CD4-positive, alpha-beta T cell (primary cell): ENCODE data around the gene SLC24A3. TPM values are rescaled to one million over a fixed set of nuclear protein-coding genes. Genes with fewer than 3 reads are reported as not detected.

ENCODE experiments used
- ATAC-seq: fragments of 200-7000 bp; cut with Tn5 transposase; one replicate; pipeline ENCODE4 v1.10.0; 2022; ENCODE audit warnings: mild to moderate bottlenecking; ENCODE audit not compliant: poor library complexity
- CTCF ChIA-PET: fragments of 350-600 bp; sonication (Branson Sonifier 250); formaldehyde crosslinking; loops from one replicate; lab custom pipeline; 2021; ENCODE audit warnings: antibody characterized with exemption, inconsistent platforms; lab: Charles Lee
- POLR2A ChIA-PET: fragments of 350-600 bp; sonication (Branson Sonifier 250); formaldehyde crosslinking; loops from one replicate; lab custom pipeline; 2021; ENCODE audit warnings: antibody characterized with exemption, inconsistent platforms; lab: Charles Lee
- DNase-seq, 14 experiments: peaks; one replicate each; pipeline ENCODE4 v3.0.0-alpha.2; 2013 to 2020; ENCODE audit warnings: mixed read lengths in 2 of 14
- H3K27ac ChIP-seq, 2 donors: one replicate each; pipeline versions ENCODE4 v1.5.1 to v1.7.0; 2013; ENCODE audit warnings: low read length in 2 of 2, low read depth in 1 of 2, mild to moderate bottlenecking in 1 of 2
- H3K27me3 ChIP-seq, 2 experiments: 1 replicate in 1 of 2; 2 replicates in 1 of 2; pipeline versions ENCODE4 v1.6.1 to v1.7.0; 2013; ENCODE audit warnings: low read length in 2 of 2, control low read depth in 1 of 2, mild to moderate bottlenecking in 1 of 2, moderate library complexity in 1 of 2; ENCODE audit not compliant: insufficient read depth in 2 of 2, control insufficient read depth in 1 of 2
- H3K36me3 ChIP-seq: one replicate; pipeline ENCODE4 v1.6.1; 2013; ENCODE audit warnings: low read length, control low read depth; ENCODE audit not compliant: insufficient read depth
- H3K4me1 ChIP-seq: one replicate; pipeline ENCODE4 v1.6.1; 2013; ENCODE audit warnings: low read length, control low read depth; ENCODE audit not compliant: insufficient read depth
- H3K4me3 ChIP-seq: one replicate; pipeline ENCODE4 v1.5.1; 2013; ENCODE audit warnings: mild to moderate bottlenecking, low read length, moderate library complexity
- H3K9me3 ChIP-seq, 2 experiments: 1 replicate in 1 of 2; 2 replicates in 1 of 2; pipeline versions ENCODE4 v1.6.1 to v1.7.0; 2013; ENCODE audit warnings: low read length in 2 of 2, mild to moderate bottlenecking in 2 of 2, control low read depth in 1 of 2, moderate library complexity in 1 of 2; ENCODE audit not compliant: control insufficient read depth in 1 of 2, insufficient read depth in 1 of 2
- H3K27ac Mint-ChIP-seq: one replicate; pipeline ENCODE4 v1.8.0; 2020; ENCODE audit warnings: mixed read lengths
- H3K27me3 Mint-ChIP-seq: one replicate; pipeline ENCODE4 v1.8.0; 2021; ENCODE audit warnings: mixed read lengths
- H3K36me3 Mint-ChIP-seq: one replicate; pipeline ENCODE4 v1.8.0; 2021; ENCODE audit warnings: low read depth, mixed read lengths
- H3K4me1 Mint-ChIP-seq: one replicate; pipeline ENCODE4 v1.8.0; 2021; ENCODE audit warnings: low read depth, mixed read lengths
- H3K4me3 Mint-ChIP-seq: one replicate; pipeline ENCODE4 v1.8.0; 2020; ENCODE audit warnings: mild to moderate bottlenecking, mixed read lengths
- H3K9me3 Mint-ChIP-seq: one replicate; pipeline ENCODE4 v1.8.0; 2020; ENCODE audit warnings: mixed read lengths
- intact Hi-C, 2 experiments: fragments of 100-400 bp; cut with DNase I in 1 of 2; cut with micrococcal nuclease in 1 of 2; formaldehyde crosslinking; loops; one replicate each; pipeline versions ENCODE4 v1.15.1 to v1.9.0; 2023 to 2025; cut with DNase I, micrococcal nuclease
- total RNA-seq, 174 experiments: library from RNA in 2 of 174; stranded (reverse) in 2 of 174; gene quantifications; one replicate each; pipeline ENCODE4 v1.2.3 and lab custom pipeline; 2021 to 2026
- TF ChIP-seq, protein P1 (sequence below): fragments of 200-600 bp; IDR thresholded peaks from one replicate; pipeline ENCODE4 v1.8.0; 2022; ENCODE audit warnings: antibody characterized with exemption, mild to moderate bottlenecking

The SLC24A3 gene
- total RNA-seq, 2 experiments from 2014 or later: not detected

DNA sequence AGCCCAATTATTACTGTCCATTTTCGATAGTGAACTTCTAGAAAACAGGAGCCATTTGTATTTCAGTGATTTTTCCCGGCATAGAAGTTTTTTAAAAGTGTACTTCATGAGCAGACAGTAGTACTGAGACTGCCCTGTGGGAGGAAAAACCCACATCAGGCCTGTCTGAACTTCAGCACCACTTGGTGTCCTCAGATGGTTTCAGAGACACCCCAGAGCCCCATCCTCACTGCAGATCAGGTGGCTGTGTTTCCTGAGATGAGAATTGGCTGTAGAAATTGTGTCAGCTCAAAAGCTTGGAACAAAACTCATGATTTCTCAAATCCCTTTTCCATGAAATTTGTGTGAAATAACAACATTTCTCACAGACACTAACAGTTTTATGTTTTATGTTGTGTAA, 435.6 kb downstream of the SLC24A3 start:
- ChIA-PET CTCF (no interaction called here), POLR2A (no interaction called here)
- H3K36me3 ChIP-seq: no peaks in the 10 kb centered on the region
- Mint-ChIP-seq H3K36me3 (no peaks in the 10 kb centered on the region), H3K27me3 (no peaks in the 10 kb centered on the region), H3K4me3 (no peak overlapping the region), H3K4me1 (no peaks in the 10 kb centered on the region), H3K27ac (no peak overlapping the region), H3K9me3 (no peaks in the 10 kb centered on the region)
- TF ChIP-seq, protein P1, sequence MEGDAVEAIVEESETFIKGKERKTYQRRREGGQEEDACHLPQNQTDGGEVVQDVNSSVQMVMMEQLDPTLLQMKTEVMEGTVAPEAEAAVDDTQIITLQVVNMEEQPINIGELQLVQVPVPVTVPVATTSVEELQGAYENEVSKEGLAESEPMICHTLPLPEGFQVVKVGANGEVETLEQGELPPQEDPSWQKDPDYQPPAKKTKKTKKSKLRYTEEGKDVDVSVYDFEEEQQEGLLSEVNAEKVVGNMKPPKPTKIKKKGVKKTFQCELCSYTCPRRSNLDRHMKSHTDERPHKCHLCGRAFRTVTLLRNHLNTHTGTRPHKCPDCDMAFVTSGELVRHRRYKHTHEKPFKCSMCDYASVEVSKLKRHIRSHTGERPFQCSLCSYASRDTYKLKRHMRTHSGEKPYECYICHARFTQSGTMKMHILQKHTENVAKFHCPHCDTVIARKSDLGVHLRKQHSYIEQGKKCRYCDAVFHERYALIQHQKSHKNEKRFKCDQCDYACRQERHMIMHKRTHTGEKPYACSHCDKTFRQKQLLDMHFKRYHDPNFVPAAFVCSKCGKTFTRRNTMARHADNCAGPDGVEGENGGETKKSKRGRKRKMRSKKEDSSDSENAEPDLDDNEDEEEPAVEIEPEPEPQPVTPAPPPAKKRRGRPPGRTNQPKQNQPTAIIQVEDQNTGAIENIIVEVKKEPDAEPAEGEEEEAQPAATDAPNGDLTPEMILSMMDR: no peak
- no peak for ATAC-seq
- H3K27me3 ChIP-seq: no peaks in the 10 kb centered on the region
- no peak overlapping the region for H3K4me3 ChIP-seq
- intact Hi-C loops: no loop called here
- H3K9me3 ChIP-seq: no peaks in the 10 kb centered on the region
- H3K4me1 ChIP-seq: no peaks in the 10 kb centered on the region
- DNase-seq: no peak
- no peak overlapping the region for H3K27ac ChIP-seq

DNA sequence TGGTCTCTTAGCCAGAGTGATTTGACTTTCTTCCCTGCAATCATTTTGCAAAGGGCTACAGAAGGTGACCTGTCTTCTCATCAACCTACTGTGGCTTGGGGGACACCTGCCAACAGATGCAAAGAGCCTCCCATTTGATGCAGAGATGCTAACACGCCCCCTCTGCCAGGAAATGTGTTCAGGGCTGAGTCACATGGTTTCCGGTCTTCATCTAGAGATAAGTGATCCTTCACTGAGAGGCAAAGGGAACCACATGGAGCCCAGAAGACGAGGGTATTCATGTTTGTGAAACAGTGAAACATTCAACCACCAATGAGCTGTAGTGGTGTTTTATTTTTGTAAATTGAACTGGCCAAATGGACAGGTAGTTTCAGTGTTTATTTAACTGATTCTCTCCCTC, 436.6 kb downstream of the SLC24A3 start:
- no peak overlapping the region for H3K4me3 Mint-ChIP-seq
- no peaks in the 10 kb centered on the region for H3K27me3 ChIP-seq
- no peaks in the 10 kb centered on the region for H3K9me3 Mint-ChIP-seq
- H3K9me3 ChIP-seq: no peaks in the 10 kb centered on the region
- H3K27me3 Mint-ChIP-seq: no peaks in the 10 kb centered on the region
- no peaks in the 10 kb centered on the region for H3K4me1 Mint-ChIP-seq
- no peak overlapping the region for H3K4me3 ChIP-seq
- H3K27ac ChIP-seq: no peak overlapping the region
- intact Hi-C loops: no loop called here
- H3K27ac Mint-ChIP-seq: no peak overlapping the region
- POLR2A ChIA-PET: no interaction called here
- H3K36me3 ChIP-seq: no peaks in the 10 kb centered on the region
- H3K4me1 ChIP-seq: no peaks in the 10 kb centered on the region
- no peaks in the 10 kb centered on the region for H3K36me3 Mint-ChIP-seq
- CTCF ChIA-PET: no interaction called here
- ATAC-seq: no peak
- DNase-seq: no peak
- TF ChIP-seq, protein P1: no peak

DNA sequence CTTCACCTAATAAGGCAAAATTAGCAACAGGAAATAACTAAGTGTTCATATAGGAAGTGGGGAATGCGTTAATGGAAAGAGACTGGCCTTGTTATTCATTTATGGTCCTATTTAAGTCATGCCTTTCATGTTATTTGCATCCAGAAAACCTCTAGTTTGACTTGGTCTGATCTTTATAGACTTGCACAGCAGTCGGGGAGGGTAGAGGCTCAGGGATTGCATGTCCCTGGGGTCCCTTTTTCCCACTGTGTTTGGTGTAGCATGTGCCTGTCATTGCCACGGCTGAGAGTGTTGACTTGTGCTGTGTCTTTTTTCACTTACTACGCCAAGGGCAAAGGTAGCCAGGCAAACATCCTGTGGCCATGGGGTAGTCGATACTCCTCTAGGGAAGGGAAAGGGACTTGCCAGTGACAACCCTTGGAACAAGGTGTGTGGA, 440.2 kb downstream of the SLC24A3 start:
- no peaks in the 10 kb centered on the region for H3K4me1 ChIP-seq
- H3K36me3 Mint-ChIP-seq: no peaks in the 10 kb centered on the region
- ChIA-PET POLR2A (no interaction called here), CTCF (no interaction called here)
- TF ChIP-seq, protein P1: no peak
- H3K9me3 Mint-ChIP-seq: no peaks in the 10 kb centered on the region
- no peaks in the 10 kb centered on the region for H3K9me3 ChIP-seq
- H3K27me3 Mint-ChIP-seq: peaks cover 19% of the 10 kb centered on the region
- no peaks in the 10 kb centered on the region for H3K36me3 ChIP-seq
- H3K4me3 ChIP-seq: no peak overlapping the region
- DNase-seq (no peak), ATAC-seq (no peak)
- H3K27ac Mint-ChIP-seq: no peak overlapping the region
- H3K27ac ChIP-seq: no peak overlapping the region
- no peaks in the 10 kb centered on the region for H3K4me1 Mint-ChIP-seq
- H3K4me3 Mint-ChIP-seq: no peak overlapping the region
- H3K27me3 ChIP-seq: no peaks in the 10 kb centered on the region
- intact Hi-C loops: no loop called here
